Fibroblast of skin of right quadriceps (primary cell): ENCODE results near the gene IDH3G.
"Not testable (repeated sequence)": the region's sequence is repeated elsewhere in the genome, so short reads cannot be mapped to it uniquely, and the experiment has no call there.

Source experiments
- DNase-seq: peaks from one replicate; pipeline ENCODE4 v3.0.0-alpha.2; 2013

Gene IDH3G

GRCh38 chrX:153794018-153794896 is at the start of gene IDH3G, which contains the start of gene SSR4:
Gene IDH3G (minus strand): TSS chrX:153794375. CDS start chrX:153794326, 49 bp downstream.
Gene SSR4 (plus strand): TSS chrX:153794668. CDS start chrX:153794688, 20 bp downstream.
- peak; percentile 93 for DNase-seq

GRCh38 chrX:153836921-153837320 is 42.7 kb upstream of the IDH3G start:
- no peak for DNase-seq

GRCh38 chrX:153832728-153833127 is 38.6 kb upstream of the IDH3G start:
- no peak for DNase-seq

GRCh38 chrX:153831429-153832150 is 37.4 kb upstream of the IDH3G start:
- no peak for DNase-seq

- DNase-seq: no peak
Measured at GRCh38 chrX:153830640-153831428, 36.7 kb upstream of the IDH3G start.

- no peak for DNase-seq
Measured at GRCh38 chrX:153829799-153830639, 35.8 kb upstream of the IDH3G start, which contains the start of gene PDZD4. Gene PDZD4 (minus strand): TSS chrX:153830544. CDS start chrX:153830298, 246 bp downstream.

GRCh38 chrX:153829549-153829798 is 35.3 kb upstream of the IDH3G start:
- DNase-seq: no peak

- peak; percentile 35 for DNase-seq
Measured at GRCh38 chrX:153828723-153829548, 34.8 kb upstream of the IDH3G start.

- no peak for DNase-seq
Measured at GRCh38 chrX:153828308-153828707, 34.1 kb upstream of the IDH3G start.

GRCh38 chrX:153827903-153828302 is 33.7 kb upstream of the IDH3G start:
- DNase-seq: no peak

- no peak for DNase-seq
Measured at GRCh38 chrX:153827016-153827415, 32.8 kb upstream of the IDH3G start.

- no peak for DNase-seq
Measured at GRCh38 chrX:153825042-153825441, 30.9 kb upstream of the IDH3G start.

GRCh38 chrX:153824348-153824747 is 30.2 kb upstream of the IDH3G start:
- no peak for DNase-seq

GRCh38 chrX:153821066-153821465 is 26.9 kb upstream of the IDH3G start:
- no peak for DNase-seq

- no peak for DNase-seq
Measured at GRCh38 chrX:153820601-153821000, 26.4 kb upstream of the IDH3G start.

- DNase-seq: no peak
Measured at GRCh38 chrX:153819384-153820040, 25.3 kb upstream of the IDH3G start.

- DNase-seq: peak; percentile 14
Measured at GRCh38 chrX:153818571-153819383, 24.6 kb upstream of the IDH3G start.

- DNase-seq: not testable (repeated sequence)
Measured at GRCh38 chrX:153818064-153818463, 23.9 kb upstream of the IDH3G start.

- no peak for DNase-seq
Measured at GRCh38 chrX:153816831-153817690, 22.9 kb upstream of the IDH3G start.
